Measurements from ENCODE around the gene ZNF853.

ZNF853 gene

DNA sequence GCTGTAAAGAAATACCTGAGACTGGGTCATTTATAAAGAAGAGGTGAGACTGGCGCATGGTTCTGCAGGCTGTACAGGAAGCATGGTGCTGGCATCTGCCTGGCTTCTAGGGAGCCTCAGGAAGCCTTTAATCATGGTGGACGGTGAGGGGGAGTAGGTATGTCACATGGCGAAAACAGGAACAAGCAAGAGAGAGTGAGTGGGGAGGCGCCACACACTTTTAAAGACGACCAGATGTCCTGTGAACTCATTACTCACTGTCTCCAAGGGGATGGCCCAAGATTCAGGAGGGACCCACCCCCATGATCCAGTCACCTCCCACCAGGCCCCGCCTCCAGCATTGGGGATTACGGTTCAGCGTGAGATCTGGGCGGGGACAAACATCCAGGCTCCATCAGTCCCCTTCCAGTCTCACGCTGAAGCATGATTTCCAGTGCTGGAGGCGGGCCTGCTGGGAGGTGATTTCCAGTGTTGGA, 24.9 kb downstream of the ZNF853 start:
- TF ChIP-seq, protein P1, sequence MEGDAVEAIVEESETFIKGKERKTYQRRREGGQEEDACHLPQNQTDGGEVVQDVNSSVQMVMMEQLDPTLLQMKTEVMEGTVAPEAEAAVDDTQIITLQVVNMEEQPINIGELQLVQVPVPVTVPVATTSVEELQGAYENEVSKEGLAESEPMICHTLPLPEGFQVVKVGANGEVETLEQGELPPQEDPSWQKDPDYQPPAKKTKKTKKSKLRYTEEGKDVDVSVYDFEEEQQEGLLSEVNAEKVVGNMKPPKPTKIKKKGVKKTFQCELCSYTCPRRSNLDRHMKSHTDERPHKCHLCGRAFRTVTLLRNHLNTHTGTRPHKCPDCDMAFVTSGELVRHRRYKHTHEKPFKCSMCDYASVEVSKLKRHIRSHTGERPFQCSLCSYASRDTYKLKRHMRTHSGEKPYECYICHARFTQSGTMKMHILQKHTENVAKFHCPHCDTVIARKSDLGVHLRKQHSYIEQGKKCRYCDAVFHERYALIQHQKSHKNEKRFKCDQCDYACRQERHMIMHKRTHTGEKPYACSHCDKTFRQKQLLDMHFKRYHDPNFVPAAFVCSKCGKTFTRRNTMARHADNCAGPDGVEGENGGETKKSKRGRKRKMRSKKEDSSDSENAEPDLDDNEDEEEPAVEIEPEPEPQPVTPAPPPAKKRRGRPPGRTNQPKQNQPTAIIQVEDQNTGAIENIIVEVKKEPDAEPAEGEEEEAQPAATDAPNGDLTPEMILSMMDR (IDR thresholded peaks at IDR 0.05; ENCODE audit: extremely low read depth, missing control alignments), result no peak
- no peak for DNase-seq (ENCODE audit: low spot score)

DNA sequence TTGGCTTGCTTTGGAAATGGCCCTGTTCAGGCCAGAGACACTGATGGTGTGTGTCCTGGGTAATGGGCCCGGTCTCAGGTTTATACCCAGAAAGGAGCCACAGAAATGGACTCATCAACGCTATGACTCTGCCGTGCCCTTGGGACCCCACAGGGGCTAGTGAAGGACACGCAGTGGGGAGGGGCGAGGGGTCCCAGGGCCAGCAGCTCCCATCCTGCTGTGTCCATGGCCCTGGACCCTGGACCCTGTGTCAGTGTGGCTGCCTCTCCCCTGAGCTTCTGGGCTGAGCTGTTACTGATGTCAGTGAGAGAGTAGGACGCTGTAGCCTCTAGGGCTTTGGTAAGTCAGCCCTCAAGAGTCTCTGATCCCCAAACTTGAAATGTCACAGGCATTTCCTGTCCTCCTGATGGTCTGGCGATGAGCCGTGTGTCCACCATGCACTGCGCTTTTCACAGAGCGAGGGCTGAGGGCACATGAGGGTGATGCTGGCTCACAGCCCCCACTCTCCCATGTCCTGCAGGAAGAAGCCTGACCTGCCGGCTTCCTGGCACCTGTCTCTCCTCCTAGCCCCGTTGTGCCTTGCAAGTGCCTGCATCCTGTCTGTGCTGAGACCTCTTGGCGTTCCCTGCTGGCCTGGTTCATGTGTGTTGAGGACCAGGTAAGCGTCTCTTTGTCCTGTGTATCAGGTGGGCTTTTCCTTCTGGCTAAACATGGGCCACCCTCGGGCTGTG, 26.1 kb downstream of the ZNF853 start:
- DNase-seq (ENCODE audit: low spot score), result no peak
- TF ChIP-seq, protein P1 (IDR thresholded peaks at IDR 0.05; ENCODE audit: extremely low read depth, missing control alignments), result no peak

DNA sequence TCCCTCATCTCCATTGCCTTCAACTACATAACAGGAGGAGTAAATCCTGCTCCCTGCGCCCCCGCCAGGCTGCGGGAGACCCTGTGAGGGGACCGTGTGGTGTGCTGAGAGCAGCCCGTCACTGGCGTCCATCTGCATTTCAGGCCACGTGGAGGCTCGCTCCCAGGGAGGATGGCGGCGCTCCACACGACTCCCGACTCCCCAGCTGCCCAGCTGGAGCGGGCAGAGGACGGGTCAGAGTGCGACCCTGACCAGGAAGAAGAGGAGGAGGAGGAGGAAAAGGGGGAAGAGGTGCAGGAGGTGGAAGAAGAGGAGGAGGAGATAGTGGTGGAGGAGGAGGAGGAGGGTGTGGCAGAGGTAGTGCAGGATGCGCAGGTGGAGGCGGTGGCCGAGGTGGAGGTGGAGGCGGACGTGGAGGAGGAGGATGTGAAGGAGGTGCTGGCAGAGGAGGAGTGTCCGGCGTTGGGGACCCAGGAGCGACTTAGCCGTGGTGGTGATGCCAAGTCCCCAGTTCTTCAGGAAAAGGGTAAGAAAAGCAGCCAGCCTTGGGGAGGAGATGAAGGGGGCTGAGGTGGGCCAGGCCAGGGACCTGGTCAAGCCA, 26.9 kb downstream of the ZNF853 start:
- no peak for DNase-seq (ENCODE audit: low spot score)
- TF ChIP-seq, protein P1 (IDR thresholded peaks at IDR 0.05; ENCODE audit: extremely low read depth, missing control alignments), result no peak

DNA sequence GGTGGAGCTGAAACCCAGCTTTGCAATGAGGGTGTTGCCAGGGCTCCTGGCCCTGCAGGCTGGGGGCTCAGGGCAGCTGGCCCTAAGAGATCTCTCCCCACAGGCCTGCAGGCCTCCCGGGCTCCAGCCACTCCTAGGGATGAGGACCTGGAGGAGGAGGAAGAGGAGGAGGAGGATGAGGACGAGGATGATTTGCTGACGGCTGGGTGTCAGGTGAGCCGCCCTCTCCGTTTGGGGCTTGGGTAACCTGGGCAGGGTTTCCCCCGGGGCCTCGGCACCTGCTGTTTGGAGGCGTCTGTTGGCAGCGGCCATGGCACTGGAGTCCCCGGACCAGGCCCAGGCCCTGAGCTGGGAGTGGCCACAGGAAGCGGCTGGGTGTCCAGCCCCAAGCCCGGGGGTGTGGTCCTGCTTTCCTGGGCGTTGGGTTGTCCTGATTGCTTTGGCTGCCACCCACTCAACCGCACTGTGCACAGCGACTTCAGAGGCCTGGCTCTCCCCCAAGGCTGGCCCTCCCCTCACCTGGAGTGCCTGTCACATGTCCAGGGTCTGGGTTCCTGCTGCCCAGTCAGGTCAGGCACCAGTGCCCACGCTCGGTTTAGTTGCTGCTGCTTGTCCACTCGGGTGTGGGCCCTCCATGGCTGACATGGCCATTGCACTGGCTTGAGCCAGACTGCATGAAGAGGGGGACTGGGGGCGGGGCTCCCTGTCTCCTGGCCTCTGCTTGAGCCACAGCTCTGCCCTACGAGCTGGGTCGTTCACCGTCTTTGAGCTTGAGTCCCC, 27.6 kb downstream of the ZNF853 start:
- DNase-seq (ENCODE audit: low spot score), result no peak
- TF ChIP-seq, protein P1 (IDR thresholded peaks at IDR 0.05; ENCODE audit: extremely low read depth, missing control alignments), result no peak

DNA sequence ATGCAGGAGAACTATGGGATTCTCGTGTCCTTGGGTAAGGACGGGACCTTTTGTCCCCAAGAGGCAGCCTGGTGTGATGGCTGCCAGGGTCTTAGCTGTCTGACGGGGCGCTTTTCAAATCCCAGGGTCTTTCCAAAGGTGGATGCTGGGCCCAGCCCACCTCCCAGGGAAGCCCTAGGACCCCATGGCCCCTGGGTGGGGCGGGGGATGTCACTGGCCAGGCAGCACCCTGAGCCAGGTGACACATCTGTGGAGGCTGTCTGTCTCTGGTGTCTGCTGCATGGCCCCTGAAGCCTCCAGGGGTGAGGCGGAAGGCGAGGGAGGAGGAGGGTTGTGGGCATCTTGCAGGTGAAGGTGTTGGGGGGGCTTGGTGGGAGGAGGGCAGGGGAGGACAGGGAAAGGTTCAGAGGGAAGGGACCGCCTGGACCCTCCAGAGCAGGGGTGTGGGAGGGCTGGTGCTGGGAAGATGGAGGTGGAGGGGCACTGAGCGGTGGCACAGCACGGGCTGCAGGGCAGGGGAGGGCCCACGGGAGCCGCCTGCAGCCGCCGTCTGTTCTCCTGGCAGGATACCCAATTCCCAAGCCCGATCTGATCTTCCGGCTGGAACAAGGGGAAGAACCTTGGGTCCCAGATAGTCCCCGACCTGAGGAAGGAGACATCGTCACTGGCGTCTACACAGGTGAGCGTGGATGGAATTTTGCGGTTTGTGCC, 28.7 kb downstream of the ZNF853 start:
- TF ChIP-seq, protein P1 (IDR thresholded peaks at IDR 0.05; ENCODE audit: extremely low read depth, missing control alignments), result no peak
- no peak for DNase-seq (ENCODE audit: low spot score)

DNA sequence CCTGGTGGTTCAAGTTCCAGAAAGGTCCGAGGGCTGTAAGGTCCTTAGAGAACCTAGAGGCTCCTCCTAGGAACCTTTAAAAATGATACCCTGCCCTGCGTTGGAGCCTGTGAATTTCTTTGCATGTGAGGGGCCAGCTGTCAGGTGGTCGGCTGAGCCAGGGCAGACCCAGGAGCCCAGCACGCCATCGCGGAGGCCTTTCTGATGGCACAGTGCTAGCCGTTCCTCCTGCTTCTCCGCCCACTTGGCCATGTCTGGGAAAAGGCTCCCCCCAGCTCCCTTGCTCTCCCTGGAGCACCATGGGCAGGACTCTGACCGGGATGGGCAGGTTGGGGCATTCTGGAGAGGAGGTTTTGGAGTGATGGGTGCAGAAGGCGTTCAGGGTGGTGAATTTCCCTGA, 29.3 kb downstream of the ZNF853 start:
- TF ChIP-seq, protein P1 (IDR thresholded peaks at IDR 0.05; ENCODE audit: extremely low read depth, missing control alignments), result no peak
- no peak for DNase-seq (ENCODE audit: low spot score)
